SH-SY5Y (cell line): ENCODE data around the gene POPDC3.

Experiments used
- GATA2 ChIP-seq: IDR thresholded peaks from 2 replicates; pipeline ENCODE4 v1.6.1; 2011; ENCODE audit warnings: mild to moderate bottlenecking, low read depth, low read length
- GATA3 ChIP-seq: IDR thresholded peaks from 2 replicates; pipeline ENCODE4 v1.6.1; 2011; ENCODE audit warnings: low read depth, mild to moderate bottlenecking, low read length, moderate library complexity

DNA sequence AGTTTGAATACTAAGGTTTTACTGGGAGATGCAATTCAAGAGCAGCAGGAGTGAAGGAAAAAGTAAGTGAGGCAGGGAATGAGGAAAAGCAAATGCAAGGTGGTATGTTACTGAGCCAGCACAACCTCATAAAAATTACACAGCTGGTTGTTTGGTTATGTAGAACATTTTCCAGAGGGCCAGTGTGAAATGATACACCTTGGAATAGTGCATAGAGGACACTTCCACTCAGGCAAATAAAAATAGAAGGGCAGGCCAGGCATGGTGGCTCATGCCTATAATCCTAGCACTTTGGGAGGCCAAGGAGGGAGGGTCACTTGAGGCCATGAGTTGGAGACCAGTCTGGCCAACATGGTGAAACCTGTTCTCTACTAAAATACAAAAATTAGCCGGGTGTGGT is 43.4 kb upstream of the POPDC3 start:
- no peak for TF ChIP-seq GATA2
- no peak for TF ChIP-seq GATA3
